ENCODE data around the gene FBXO31.

DNA sequence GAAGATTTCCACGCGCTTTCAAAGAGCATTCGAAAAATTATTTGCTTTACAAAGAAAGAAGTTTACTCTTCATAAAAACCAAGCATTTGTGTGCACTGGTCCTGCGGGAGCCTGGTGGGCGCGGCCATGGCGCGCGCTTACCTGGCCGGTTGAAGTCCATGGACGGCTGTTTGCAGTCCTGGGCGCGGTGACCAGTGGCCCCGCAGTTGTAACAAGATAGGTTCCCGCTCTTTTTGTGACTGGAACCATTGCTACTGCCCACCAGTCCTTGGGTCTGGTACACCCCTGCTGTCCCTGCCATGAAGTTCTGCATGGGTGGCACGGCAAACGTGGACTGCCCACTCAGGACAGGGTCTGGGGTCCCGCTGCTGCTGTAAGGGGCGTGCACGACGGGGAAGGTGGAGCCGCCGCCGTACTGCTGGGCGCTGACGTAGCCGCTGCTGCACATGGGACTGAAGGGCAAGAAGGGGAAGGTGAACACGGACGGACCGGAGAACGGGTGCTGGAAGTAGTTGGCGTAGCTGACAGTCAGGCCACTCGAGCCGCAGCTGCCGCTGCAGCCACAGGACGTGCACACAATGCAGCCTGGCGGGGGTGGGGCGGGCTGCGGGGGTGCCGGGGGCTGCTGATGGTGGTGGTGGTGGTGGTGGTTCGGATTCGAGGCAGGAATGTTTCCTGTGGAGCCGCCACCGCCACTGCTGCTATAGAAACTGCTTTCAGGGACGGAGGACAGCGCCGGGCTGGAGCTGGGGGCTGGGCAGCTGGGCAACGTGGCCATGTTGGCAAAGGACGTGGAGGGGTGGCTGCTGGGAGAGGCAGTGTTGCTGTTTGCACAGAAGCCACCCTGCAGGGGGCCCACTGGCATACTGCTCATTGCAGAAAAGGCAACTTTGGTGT is 28.0 kb upstream of the FBXO31 start:
- TF ChIP-seq, protein P1, sequence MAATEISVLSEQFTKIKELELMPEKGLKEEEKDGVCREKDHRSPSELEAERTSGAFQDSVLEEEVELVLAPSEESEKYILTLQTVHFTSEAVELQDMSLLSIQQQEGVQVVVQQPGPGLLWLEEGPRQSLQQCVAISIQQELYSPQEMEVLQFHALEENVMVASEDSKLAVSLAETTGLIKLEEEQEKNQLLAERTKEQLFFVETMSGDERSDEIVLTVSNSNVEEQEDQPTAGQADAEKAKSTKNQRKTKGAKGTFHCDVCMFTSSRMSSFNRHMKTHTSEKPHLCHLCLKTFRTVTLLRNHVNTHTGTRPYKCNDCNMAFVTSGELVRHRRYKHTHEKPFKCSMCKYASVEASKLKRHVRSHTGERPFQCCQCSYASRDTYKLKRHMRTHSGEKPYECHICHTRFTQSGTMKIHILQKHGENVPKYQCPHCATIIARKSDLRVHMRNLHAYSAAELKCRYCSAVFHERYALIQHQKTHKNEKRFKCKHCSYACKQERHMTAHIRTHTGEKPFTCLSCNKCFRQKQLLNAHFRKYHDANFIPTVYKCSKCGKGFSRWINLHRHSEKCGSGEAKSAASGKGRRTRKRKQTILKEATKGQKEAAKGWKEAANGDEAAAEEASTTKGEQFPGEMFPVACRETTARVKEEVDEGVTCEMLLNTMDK (IDR thresholded peaks at IDR 0.05; ENCODE audit: borderline replicate concordance, insufficient read depth, low read depth, low read length, poor library complexity, severe bottlenecking) = no peak
- no peak for TF ChIP-seq EP300 (IDR thresholded peaks at IDR 0.05; ENCODE audit: low read length)

All from K562 (cell line).